ENCODE measurements around the gene NUDT3.

NUDT3 gene

GRCh38 chr6:34383656-34384320 is 8.7 kb downstream of the NUDT3 start:
- no peaks in the 10 kb centered on the region for H3K4me1 ChIP-seq (ENCODE audit: low read length)
- no peak overlapping the region for H3K9ac ChIP-seq (ENCODE audit: low read length)
- H3K9me2 ChIP-seq (replicated peaks; ENCODE audit: insufficient read depth, low read length), result no peaks in the 10 kb centered on the region
- DNase-seq, result no peak
- H3K27ac ChIP-seq (ENCODE audit: low read length), result no peak overlapping the region
- no peak overlapping the region for H3K4me3 ChIP-seq (ENCODE audit: low read length)
- TF ChIP-seq EZH2 (optimal IDR thresholded peaks at IDR 0.05; ENCODE audit: low read depth, low read length), result no peak
- TF ChIP-seq EZH2phosphoT487 (IDR thresholded peaks at IDR 0.05; ENCODE audit: low read length), result no peak
- no peak for TF ChIP-seq CTCF (IDR thresholded peaks at IDR 0.05; ENCODE audit: low read length)
- H3K36me3 ChIP-seq (replicated peaks; ENCODE audit: insufficient read depth, low read length), result no peaks in the 10 kb centered on the region
- no peaks in the 10 kb centered on the region for H3K9me3 ChIP-seq (replicated peaks; ENCODE audit: insufficient read depth, low read length)
- no peak overlapping the region for H2AFZ ChIP-seq (ENCODE audit: low read length)
- no peaks in the 10 kb centered on the region for H3K27me3 ChIP-seq (replicated peaks; ENCODE audit: insufficient read depth, low read length)
- peaks cover 96% of the 10 kb centered on the region for H3K79me2 ChIP-seq (ENCODE audit: low read length)
- no peaks in the 10 kb centered on the region for H3F3A ChIP-seq (ENCODE audit: insufficient read depth, low read length)
- H4K20me1 ChIP-seq (ENCODE audit: insufficient read depth, low read length), result peaks cover 8% of the 10 kb centered on the region; the same call in 1 of the 2 replicates
- H3K4me2 ChIP-seq (ENCODE audit: low read depth, low read length), result no peak overlapping the region

- Histone ChIP-seq H3K4me3 (ENCODE audit: low read length) (no peak overlapping the region), H3F3A (ENCODE audit: insufficient read depth, low read length) (no peaks in the 10 kb centered on the region), H3K9ac (ENCODE audit: low read length) (no peak overlapping the region), H4K20me1 (ENCODE audit: insufficient read depth, low read length) (peaks cover 3% of the 10 kb centered on the region; the same call in 1 of the 2 replicates), H3K4me1 (ENCODE audit: low read length) (no peaks in the 10 kb centered on the region), H3K9me3 (replicated peaks; ENCODE audit: insufficient read depth, low read length) (no peaks in the 10 kb centered on the region), H3K79me2 (ENCODE audit: low read length) (peaks cover 96% of the 10 kb centered on the region), H3K9me2 (replicated peaks; ENCODE audit: insufficient read depth, low read length) (no peaks in the 10 kb centered on the region), H3K4me2 (ENCODE audit: low read depth, low read length) (no peak overlapping the region), H3K27me3 (replicated peaks; ENCODE audit: insufficient read depth, low read length) (no peaks in the 10 kb centered on the region), H3K36me3 (replicated peaks; ENCODE audit: insufficient read depth, low read length) (no peaks in the 10 kb centered on the region), H3K27ac (ENCODE audit: low read length) (no peak overlapping the region), H2AFZ (ENCODE audit: low read length) (no peak overlapping the region)
- DNase-seq, result no peak
- TF ChIP-seq CTCF (IDR thresholded peaks at IDR 0.05; ENCODE audit: low read length) (no peak), EZH2 (optimal IDR thresholded peaks at IDR 0.05; ENCODE audit: low read depth, low read length) (no peak), EZH2phosphoT487 (IDR thresholded peaks at IDR 0.05; ENCODE audit: low read length) (no peak)
These were observed 9.3 kb downstream of the NUDT3 start for GRCh38 chr6:34383161-34383631.

- Histone ChIP-seq H3K36me3 (replicated peaks; ENCODE audit: insufficient read depth, low read length) (no peaks in the 10 kb centered on the region), H3K27me3 (replicated peaks; ENCODE audit: insufficient read depth, low read length) (no peaks in the 10 kb centered on the region)
- DNase-seq, result no peak
These were observed 11.4 kb downstream of the NUDT3 start for GRCh38 chr6:34381081-34381480.

More at GRCh38 chr6:34381081-34381480, 11.4 kb downstream of the NUDT3 start:
- peaks cover 6% of the 10 kb centered on the region; the same call in 1 of the 2 replicates for H4K20me1 ChIP-seq (ENCODE audit: insufficient read depth, low read length)
- no peak for TF ChIP-seq EZH2phosphoT487 (IDR thresholded peaks at IDR 0.05; ENCODE audit: low read length)
- no peak for TF ChIP-seq EZH2 (optimal IDR thresholded peaks at IDR 0.05; ENCODE audit: low read depth, low read length)
- TF ChIP-seq CTCF (IDR thresholded peaks at IDR 0.05; ENCODE audit: low read length), result no peak
- no peak overlapping the region for H3K4me3 ChIP-seq (ENCODE audit: low read length)
- no peaks in the 10 kb centered on the region for H3F3A ChIP-seq (ENCODE audit: insufficient read depth, low read length)
- H3K79me2 ChIP-seq (ENCODE audit: low read length), result peaks cover 96% of the 10 kb centered on the region
- no peak overlapping the region for H3K27ac ChIP-seq (ENCODE audit: low read length)
- no peak overlapping the region for H2AFZ ChIP-seq (ENCODE audit: low read length)
- H3K9me2 ChIP-seq (replicated peaks; ENCODE audit: insufficient read depth, low read length), result no peaks in the 10 kb centered on the region
- H3K9me3 ChIP-seq (replicated peaks; ENCODE audit: insufficient read depth, low read length), result no peaks in the 10 kb centered on the region
- no peak overlapping the region for H3K9ac ChIP-seq (ENCODE audit: low read length)
- H3K4me2 ChIP-seq (ENCODE audit: low read depth, low read length), result no peak overlapping the region
- no peaks in the 10 kb centered on the region for H3K4me1 ChIP-seq (ENCODE audit: low read length)
